Skin of body (tissue), 2 donors: ENCODE results near the gene PEAK3. TPM values are rescaled to one million over a fixed set of nuclear protein-coding genes. Genes with fewer than 3 reads are reported as not detected.
A peak's percentile ranks its signal among the peaks of the same experiment; 100 is the strongest.

Experiments used
- DNase-seq: peaks from one replicate; lab custom pipeline; 2025; lab: John Stamatoyannopoulos, UW
- total RNA-seq: library from RNA; depleted of rRNA; stranded (reverse); fragments of >200 nt; gene quantifications from one replicate; pipeline ENCODE4 v1.2.3, GENCODE V29; 2014

PEAK3 gene
- total RNA-seq, 1 donor from 2014 or later: 0.20 TPM

DNA sequence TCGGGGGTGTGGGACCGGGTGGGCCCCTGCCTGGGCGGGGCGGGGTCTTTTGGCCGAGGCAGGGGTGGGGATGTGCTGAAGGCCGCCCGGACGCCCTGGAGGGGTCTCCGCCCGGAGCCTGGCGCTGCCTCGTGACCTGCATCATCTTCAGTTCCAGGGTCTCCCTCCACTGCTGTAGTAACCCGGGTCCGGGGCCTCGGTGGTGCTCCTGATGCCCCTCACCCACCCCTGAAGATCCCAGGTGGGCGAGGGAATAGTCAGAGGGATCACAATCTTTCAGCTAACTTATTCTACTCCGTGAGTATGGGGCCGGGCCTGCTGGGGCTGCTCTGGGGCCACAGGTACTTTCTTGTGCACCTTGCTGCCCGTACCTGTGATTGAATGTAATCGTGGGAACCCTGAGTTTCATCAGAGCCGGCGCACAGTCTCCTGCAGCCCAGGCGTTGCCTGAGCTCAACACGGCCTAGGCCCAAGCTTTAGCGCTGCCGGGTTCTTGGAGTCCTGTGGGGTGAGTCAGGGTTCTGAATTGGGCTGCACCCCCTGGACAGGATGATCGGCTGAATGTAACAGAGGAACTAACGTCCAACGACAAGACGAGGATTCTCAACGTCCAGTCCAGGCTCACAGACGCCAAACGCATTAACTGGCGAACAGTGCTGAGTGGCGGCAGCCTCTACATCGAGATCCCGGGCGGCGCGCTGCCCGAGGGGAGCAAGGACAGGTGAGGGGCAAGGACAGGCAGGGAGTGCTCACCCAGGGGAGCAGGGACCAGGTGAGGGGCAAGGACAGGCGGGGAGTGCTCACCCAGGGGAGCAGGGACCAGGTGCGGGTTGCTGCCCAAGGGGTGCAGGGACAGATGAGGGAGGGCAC is 10.5 kb downstream of the PEAK3 start:
- DNase-seq: no peak

- peak; percentile 77 for DNase-seq
These were observed 11.3 kb downstream of the PEAK3 start for GRCh38 chr19:2270423-2271233.

GRCh38 chr19:2270157-2270422 is 11.9 kb downstream of the PEAK3 start:
- DNase-seq: no peak

GRCh38 chr19:2269244-2270156 is 12.5 kb downstream of the PEAK3 start:
- DNase-seq: peak; percentile 93

DNA sequence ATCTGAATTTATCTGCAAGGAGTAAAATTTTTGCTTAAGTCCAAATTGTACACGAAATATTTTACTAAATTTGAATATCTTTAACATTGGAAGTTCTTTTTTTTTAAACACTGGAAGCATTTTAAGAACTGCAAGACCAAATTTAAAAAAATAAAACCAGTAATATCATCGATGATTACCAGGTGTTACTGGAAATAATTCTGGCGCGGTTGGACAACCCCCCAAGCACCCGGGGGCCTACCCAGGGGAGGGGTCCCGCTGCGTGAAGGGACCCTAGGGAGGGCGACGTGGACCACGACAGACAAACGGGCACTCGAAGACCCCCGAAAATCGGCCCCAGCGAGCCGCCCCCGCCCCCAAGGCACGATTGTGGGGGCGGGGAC is 13.1 kb downstream of the PEAK3 start:
- no peak for DNase-seq

GRCh38 chr19:2268480-2268830 is 13.5 kb downstream of the PEAK3 start:
- DNase-seq: no peak

GRCh38 chr19:2266183-2266993 is 15.6 kb downstream of the PEAK3 start:
- no peak for DNase-seq

DNA sequence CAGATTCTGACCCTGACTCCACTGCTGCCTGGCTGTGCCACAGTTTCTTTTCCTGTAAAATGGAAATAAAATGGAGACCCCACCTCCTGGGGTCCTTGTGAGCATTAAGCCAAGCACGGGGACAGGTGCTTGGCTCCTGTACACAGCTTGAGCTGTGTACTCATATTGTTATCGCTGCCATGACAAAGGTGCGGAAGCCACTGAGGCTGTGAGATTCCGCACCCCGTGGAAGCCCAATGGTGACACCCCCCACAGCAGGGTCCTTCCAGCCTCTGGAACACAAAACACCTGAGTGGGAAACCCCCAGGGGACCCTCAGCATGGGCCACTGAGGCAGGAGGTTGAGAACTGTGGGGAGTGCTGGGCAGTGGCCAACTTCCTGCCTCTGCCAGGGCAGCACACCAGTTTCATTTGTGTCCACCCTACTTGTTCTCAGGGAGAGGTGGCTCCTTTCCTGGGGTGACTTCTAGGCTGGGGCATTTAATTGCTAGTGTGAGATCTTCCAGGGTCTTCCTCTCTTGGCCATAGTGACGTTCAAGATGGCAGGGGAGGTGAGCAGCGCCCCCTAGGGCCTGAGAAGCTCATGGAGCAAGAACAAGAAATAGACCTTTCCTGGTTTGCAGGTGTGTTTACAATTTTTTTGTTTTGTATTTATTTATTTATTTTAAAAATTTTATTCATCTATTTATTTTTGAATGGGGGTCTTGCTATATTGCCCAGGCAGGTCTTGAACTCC is 20.4 kb downstream of the PEAK3 start:
- DNase-seq: no peak

- DNase-seq: no peak
These were observed 21.6 kb downstream of the PEAK3 start for GRCh38 chr19:2260341-2260805.

GRCh38 chr19:2259336-2259735 is 22.6 kb downstream of the PEAK3 start:
- no peak for DNase-seq

- DNase-seq: no peak
These were observed 25.8 kb downstream of the PEAK3 start, which contains the start of gene JSRP1 for GRCh38 chr19:2255982-2256685. Gene JSRP1 (minus strand): TSS chr19:2256417. CDS start chr19:2255314, 1,103 bp downstream.

- DNase-seq: no peak
These were observed 26.7 kb downstream of the PEAK3 start for GRCh38 chr19:2255112-2255845.

DNA sequence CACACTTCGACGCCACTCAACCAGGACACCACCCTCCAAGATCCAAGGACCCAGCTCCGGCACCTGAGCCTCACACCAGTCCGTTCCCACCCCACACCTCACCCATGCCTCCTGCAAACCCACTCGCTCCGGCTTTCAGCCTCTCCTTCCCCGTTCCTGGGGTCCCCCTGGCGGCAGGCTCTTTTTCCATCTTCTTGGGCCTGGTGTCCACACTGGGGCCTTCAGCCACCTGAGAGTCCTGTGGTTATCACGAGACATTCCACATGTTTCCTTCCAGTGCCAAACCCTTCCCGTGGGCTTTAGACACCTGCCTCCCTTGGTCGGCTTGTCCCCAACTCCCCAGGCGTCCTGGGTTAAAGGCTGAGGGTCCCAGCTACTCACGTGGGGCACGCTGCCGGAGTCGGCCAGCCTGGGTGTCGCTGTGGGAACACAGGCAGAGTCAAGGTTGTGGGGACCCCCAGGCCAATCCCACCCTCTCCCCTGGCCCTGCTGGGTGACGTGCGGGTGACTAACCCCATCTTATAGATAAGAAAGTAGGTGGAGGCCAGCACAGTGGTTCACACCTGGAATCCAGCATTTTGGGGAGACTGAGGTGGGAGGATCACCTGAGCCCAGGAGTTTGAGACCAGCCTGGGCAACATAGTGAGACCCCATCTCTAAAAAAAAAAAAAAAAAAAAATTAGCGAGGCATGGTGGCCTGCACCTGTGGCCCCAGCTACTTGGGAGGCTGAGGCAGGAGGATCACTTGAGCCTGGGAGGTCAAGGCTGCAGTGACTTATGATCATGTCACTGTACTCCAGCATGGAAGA is 27.7 kb downstream of the PEAK3 start:
- no peak for DNase-seq

- no peak for DNase-seq
These were observed 28.6 kb downstream of the PEAK3 start for GRCh38 chr19:2253106-2254063.

GRCh38 chr19:2252797-2253105 is 29.2 kb downstream of the PEAK3 start:
- no peak for DNase-seq

- no peak for DNase-seq
These were observed 29.7 kb downstream of the PEAK3 start for GRCh38 chr19:2252055-2252796.
